GM12891 (cell line): ENCODE results near the gene NOM1.

Experiments used
- PAX5 ChIP-seq: IDR thresholded peaks from 2 replicates; pipeline ENCODE4 v1.6.1; 2011; ENCODE audit warnings: low read length, moderate library complexity, mild to moderate bottlenecking; ENCODE audit not compliant: insufficient read depth, severe bottlenecking
- POLR2A ChIP-seq: IDR thresholded peaks from 2 replicates; pipeline ENCODE4 v1.6.1; 2011; ENCODE audit warnings: low read depth, low read length, control low read depth
- POLR2AphosphoS5 ChIP-seq: IDR thresholded peaks from 2 replicates; pipeline ENCODE4 v1.6.1; 2011; ENCODE audit warnings: low read depth, low read length, control low read depth
- POU2F2 ChIP-seq: IDR thresholded peaks from 2 replicates; pipeline ENCODE4 v1.6.1; 2011; ENCODE audit warnings: low read depth, mild to moderate bottlenecking, control low read depth, low read length, moderate library complexity
- SPI1 ChIP-seq: IDR thresholded peaks from 2 replicates; pipeline ENCODE4 v1.6.1; 2011; ENCODE audit warnings: low read depth, low read length, control low read depth
- TAF1 ChIP-seq: IDR thresholded peaks from 2 replicates; pipeline ENCODE4 v1.6.1; 2011; ENCODE audit warnings: low read depth, low read length, control low read depth

GRCh38 chr7:156975620-156976019 is 26.1 kb downstream of the NOM1 start:
- no peak for TF ChIP-seq TAF1
- no peak for TF ChIP-seq POLR2A
- TF ChIP-seq POLR2AphosphoS5, result no peak
- no peak for TF ChIP-seq SPI1
- TF ChIP-seq PAX5, result no peak
- TF ChIP-seq POU2F2, result no peak
